Neutrophil (primary cell): ENCODE results near the gene EVX2.

ENCODE experiments used
- H3K27ac ChIP-seq: fragments of 200-600 bp; sonication (generic); 2 replicates; pipeline ENCODE4 v1.5.1; 2016; ENCODE audit warnings: mild to moderate bottlenecking, moderate library complexity
- H3K27me3 ChIP-seq: fragments of 200-600 bp; sonication (generic); 2 replicates; pipeline ENCODE4 v1.6.0; 2016; ENCODE audit warnings: mild to moderate bottlenecking
- H3K36me3 ChIP-seq: fragments of 200-600 bp; sonication (generic); 2 replicates; pipeline ENCODE4 v1.5.1; 2017
- H3K4me1 ChIP-seq, 2 experiments: fragments of 200-600 bp in 1 of 2; sonication (generic) in 1 of 2; 1 replicate in 1 of 2; 2 replicates in 1 of 2; pipeline versions ENCODE4 v1.5.1 to v1.6.1; 2013 to 2016; ENCODE audit warnings: low read depth in 1 of 2, low read length in 1 of 2, mild to moderate bottlenecking in 1 of 2, moderate library complexity in 1 of 2; ENCODE audit not compliant: control insufficient read depth in 1 of 2, insufficient read depth in 1 of 2
- H3K4me3 ChIP-seq, 2 experiments: fragments of 200-600 bp in 1 of 2; sonication (generic) in 1 of 2; 1 replicate in 1 of 2; 2 replicates in 1 of 2; pipeline ENCODE4 v1.5.1; 2013 to 2016; ENCODE audit warnings: low read depth in 1 of 2, low read length in 1 of 2, mild to moderate bottlenecking in 1 of 2, moderate library complexity in 1 of 2
- H3K9me3 ChIP-seq: fragments of 200-600 bp; sonication (generic); 2 replicates; pipeline ENCODE4 v1.5.1; 2016
- TF ChIP-seq, protein P1 (sequence below): fragments of 200-600 bp; sonication (generic); IDR thresholded peaks from 2 replicates; pipeline ENCODE4 v1.5.1; 2016; ENCODE audit warnings: antibody characterized with exemption

The EVX2 gene

DNA sequence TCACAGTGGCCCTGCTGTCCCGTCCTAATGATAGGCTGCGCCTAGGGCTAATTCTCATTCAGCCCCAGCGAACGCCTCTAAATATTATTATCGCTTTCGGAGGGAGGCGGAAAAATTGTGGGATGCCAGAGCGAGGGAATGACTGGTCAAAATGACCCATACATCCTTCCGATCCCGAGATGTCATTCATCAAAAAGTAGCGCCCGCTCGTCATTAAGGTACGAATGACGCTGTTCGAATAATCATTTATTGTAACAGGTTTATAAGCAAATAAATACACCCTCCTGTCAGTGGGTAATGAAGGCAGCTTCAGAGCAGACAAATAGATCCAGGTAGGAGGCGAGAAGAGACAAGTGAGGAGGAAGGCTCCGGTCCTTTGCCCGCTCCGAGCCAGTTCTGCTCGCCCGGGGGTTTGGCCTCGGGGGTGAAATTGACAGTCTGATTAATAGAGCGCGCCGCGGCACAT lies at the start of gene EVX2:
EVX2 (minus strand) TSS at position 167 of the 466 bp plus-strand sequence. CDS start 186 bp downstream, outside the sequence.
- Histone ChIP-seq H3K27me3 (peaks cover 100% of the 10 kb centered on the region), H3K27ac (no peak within 1 kb of the TSS), H3K9me3 (peaks cover 9% of the 10 kb centered on the region), H3K4me1 (peaks cover 78 to 81% of the 10 kb centered on the region in 2 experiments), H3K4me3 (peak within 1 kb of the TSS; percentile 17 to 20), H3K36me3 (no peaks in the 10 kb centered on the region)
- TF ChIP-seq, protein P1, sequence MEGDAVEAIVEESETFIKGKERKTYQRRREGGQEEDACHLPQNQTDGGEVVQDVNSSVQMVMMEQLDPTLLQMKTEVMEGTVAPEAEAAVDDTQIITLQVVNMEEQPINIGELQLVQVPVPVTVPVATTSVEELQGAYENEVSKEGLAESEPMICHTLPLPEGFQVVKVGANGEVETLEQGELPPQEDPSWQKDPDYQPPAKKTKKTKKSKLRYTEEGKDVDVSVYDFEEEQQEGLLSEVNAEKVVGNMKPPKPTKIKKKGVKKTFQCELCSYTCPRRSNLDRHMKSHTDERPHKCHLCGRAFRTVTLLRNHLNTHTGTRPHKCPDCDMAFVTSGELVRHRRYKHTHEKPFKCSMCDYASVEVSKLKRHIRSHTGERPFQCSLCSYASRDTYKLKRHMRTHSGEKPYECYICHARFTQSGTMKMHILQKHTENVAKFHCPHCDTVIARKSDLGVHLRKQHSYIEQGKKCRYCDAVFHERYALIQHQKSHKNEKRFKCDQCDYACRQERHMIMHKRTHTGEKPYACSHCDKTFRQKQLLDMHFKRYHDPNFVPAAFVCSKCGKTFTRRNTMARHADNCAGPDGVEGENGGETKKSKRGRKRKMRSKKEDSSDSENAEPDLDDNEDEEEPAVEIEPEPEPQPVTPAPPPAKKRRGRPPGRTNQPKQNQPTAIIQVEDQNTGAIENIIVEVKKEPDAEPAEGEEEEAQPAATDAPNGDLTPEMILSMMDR, result no peak

DNA sequence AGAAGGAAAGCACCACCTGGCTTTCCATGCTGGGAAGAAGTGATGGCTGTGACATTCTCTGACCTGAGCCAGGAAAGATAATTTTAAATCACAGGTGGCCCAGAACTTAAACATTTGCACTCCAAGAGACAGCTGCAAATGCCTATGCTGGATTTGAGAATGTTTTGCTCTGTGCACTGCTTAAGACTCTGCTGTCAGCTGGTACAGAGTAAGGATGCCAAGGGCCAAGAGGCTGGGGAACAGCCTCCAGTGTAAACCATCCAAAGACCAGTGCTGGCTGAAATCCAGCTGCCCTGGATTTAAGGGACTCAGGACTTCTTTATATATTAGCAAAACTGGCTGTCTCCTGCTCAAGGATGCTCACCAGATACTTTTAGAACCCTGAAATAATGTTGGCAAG lies 49.6 kb upstream of the EVX2 start:
- Histone ChIP-seq H3K4me3 (no peak overlapping the region), H3K27me3 (peaks cover 100% of the 10 kb centered on the region), H3K4me1 (peaks cover 28 to 38% of the 10 kb centered on the region in 2 experiments), H3K9me3 (no peaks in the 10 kb centered on the region), H3K27ac (no peak overlapping the region), H3K36me3 (no peaks in the 10 kb centered on the region)
- TF ChIP-seq, protein P1, result no peak

DNA sequence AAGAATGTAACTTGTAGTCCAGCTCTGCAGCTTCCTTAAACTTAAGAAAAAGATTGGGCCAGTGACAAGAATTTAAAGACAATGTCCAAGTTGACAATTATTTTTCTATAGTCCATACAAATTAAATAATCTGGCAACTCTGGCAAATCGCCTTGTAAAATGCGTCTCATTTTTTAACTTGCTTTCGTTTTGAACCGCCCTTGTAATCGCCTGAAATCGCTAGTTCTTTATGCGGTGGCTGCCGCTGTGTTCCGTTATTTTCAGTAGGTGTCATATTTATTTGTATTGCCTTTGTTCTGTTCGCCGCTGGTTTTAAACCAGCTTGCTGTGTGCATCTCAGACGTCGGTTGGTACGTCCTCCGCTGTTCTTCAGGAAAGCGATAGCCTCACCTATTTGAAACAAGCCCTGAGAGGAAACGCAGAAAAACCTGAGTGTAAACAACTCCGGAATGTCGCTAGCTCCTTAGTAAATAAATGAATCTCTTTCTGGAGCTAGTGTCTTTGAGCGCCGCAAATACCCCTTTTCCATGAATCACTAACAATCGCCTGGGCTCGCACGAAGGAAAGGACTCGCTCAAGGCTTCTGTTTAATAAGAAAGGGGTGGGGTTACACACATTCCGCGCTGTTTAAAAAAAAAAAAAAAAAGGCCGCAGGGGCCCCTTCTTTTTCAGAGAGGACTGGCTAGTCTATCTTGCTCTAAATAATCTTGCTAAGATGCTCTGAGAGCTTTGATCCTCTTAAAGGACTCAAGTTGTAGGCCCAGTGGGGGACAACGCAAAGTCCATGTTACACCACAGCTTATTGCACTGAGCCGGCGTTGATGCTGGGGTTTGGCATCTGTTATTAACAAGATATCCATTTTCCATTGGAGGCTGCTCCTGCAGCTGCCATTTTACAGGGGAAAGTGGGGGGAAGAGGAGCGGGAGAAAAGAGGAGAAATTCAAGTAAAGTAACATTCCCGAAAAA lies 48.7 kb upstream of the EVX2 start:
- Histone ChIP-seq H3K9me3 (no peaks in the 10 kb centered on the region), H3K27ac (no peak overlapping the region), H3K36me3 (no peaks in the 10 kb centered on the region), H3K4me3 (peak overlapping the region; percentile 22 to 48), H3K4me1 (peaks cover 28 to 38% of the 10 kb centered on the region in 2 experiments), H3K27me3 (peaks cover 100% of the 10 kb centered on the region)
- TF ChIP-seq, protein P1, result no peak

DNA sequence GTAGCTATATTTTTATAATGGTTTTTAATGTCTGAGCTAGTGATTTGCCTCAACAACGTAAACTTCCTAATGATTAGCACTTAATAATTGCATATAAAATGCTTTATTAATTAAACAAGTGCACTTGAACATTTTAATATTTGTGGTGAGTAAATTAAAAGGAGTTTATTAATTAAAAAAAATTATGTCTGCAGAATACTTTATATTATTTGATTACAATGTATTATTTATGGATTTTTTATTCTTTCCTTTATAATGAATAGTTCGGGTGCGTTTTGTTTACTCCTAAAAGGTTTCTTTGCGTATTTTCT lies 48.0 kb upstream of the EVX2 start:
- Histone ChIP-seq H3K4me3 (peak overlapping the region in 1 of 2 experiments; percentile 48), H3K9me3 (no peaks in the 10 kb centered on the region), H3K27ac (no peak overlapping the region)

DNA sequence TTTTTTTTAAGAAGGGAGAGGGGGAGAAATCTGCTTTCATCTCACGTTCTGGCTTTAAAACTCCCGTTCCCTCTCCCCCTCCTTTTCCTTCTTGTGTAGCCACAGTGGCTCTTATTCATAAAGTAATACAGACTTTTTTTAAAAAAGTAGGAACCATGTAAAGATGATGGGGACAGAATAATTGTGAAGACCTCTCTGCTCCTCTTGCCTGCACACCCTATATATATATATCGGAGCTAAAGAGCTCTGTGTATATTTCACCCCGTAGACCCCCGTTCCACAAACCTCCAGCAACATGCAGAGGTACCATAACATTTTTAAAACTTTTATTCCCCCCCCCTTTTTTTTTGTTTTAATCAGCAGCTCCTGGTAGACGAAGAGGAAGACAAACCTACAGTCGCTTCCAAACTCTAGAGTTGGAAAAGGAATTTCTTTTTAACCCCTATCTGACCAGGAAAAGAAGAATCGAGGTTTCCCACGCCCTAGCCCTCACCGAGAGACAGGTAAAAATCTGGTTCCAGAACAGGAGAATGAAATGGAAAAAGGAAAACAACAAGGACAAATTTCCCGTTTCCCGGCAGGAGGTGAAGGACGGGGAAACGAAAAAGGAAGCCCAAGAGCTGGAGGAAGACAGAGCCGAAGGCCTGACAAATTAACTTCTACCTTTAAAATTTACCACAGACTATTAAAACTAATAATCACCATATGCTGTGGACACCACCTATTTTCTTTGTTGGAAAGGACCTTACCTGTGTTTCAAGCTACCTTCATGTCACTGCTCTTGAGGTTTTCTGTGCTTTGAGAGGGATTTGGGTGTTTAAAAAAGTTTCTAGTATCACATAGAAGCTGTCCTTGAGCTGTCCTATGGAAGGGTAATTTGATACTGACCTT lies 47.4 kb upstream of the EVX2 start:
- Histone ChIP-seq H3K9me3 (no peaks in the 10 kb centered on the region), H3K27me3 (peaks cover 100% of the 10 kb centered on the region), H3K27ac (no peak overlapping the region), H3K36me3 (no peaks in the 10 kb centered on the region), H3K4me1 (peaks cover 24 to 31% of the 10 kb centered on the region in 2 experiments), H3K4me3 (peak overlapping the region in 1 of 2 experiments; percentile 48)
- TF ChIP-seq, protein P1, result no peak

More for the DNA sequence above, 48.0 kb upstream of the EVX2 start:
- TF ChIP-seq, protein P1, result no peak
- Histone ChIP-seq H3K36me3 (no peaks in the 10 kb centered on the region), H3K4me1 (peaks cover 28 to 37% of the 10 kb centered on the region in 2 experiments), H3K27me3 (peaks cover 100% of the 10 kb centered on the region)
